GM12872 (cell line): Measurements from ENCODE around the gene CSK.

Experiments used
- CTCF ChIP-seq: IDR thresholded peaks from 3 replicates; pipeline ENCODE4 v1.5.1; 2011; ENCODE audit warnings: low read depth, mild to moderate bottlenecking, low read length, moderate library complexity; ENCODE audit not compliant: insufficient read depth

Gene CSK

GRCh38 chr15:74843891-74844299 lies 62.0 kb downstream of the CSK start:
- TF ChIP-seq CTCF = no peak

DNA sequence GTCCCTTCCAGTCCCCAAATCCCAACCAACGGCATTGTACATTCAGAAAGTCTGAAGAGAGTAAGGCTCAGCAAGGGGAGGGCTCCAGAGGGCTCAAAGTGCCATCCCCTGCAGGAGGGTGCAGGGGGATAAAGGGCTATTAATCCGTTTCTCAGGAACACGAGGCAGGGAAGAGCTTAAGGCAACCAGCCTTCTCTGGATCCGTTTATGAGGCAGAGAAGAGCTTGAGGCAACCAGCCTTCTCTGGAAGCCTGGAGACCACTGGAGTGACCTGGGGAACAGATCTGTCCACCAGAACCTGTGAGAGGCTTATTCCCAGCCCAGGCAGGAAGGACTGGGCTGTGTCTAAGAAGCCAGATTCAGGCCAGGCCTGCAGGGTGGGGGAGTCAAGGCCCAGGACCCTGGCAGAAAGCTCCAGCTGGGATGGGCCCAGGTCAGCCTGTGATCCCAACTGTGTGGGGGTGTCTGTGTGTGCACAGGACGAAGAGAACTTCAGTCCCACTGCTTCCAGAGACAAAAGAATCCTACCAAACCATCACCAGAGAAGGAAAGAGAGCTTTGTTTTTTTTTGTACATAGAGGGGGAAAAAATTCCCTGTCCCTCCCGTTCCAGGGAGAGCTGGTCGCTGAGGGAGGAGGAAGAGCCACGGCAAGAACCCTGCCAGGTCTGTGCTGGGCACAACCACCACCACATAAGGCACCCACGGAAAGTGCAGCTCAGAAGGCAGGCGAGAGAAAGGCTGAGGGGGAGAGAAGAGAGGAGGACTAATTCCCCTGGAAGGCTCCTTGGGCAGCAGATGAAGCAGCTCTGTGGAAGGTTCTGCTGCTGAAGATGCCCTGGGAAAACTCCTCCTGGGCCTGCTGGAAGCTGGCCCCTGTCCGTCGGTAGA lies 62.7 kb downstream of the CSK start:
- no peak for TF ChIP-seq CTCF

GRCh38 chr15:74845208-74845568 lies 63.3 kb downstream of the CSK start:
- no peak for TF ChIP-seq CTCF

GRCh38 chr15:74845581-74845980 lies 63.7 kb downstream of the CSK start:
- TF ChIP-seq CTCF = no peak

GRCh38 chr15:74847432-74847831 lies 65.6 kb downstream of the CSK start:
- TF ChIP-seq CTCF = no peak

- TF ChIP-seq CTCF = no peak
Observed at GRCh38 chr15:74850393-74850792, 68.5 kb downstream of the CSK start.

DNA sequence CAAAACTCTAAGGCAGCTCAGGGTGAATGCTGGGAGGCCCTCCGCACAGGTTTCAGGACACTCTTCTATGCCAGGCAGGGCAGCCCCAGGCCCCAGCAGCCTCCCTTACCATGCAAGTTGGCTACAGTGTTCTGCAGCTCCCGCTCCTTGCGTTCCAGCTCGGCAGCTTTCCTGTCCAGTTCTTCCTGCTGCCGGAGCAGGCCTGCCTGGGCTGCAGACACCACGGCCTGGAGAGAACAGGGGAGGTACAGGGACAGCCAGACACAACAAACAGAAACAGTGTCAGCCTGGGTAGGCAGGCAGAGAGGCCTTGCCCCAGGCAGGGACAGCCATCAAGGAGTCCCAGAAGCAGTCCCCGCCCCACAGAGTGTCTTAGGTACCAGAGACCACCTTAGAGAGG lies 70.1 kb downstream of the CSK start:
- TF ChIP-seq CTCF = no peak
